ENCODE data around the gene SHC4. TPM values are rescaled to one million over a fixed set of nuclear protein-coding genes. Genes with fewer than 3 reads are reported as not detected.

Gene SHC4
- total and polyA plus RNA-seq, 2 of the 8 experiments (the other 6 are each of a cell fraction or from before 2014, with no cell fraction given) = 0.15 to 0.30 TPM

DNA sequence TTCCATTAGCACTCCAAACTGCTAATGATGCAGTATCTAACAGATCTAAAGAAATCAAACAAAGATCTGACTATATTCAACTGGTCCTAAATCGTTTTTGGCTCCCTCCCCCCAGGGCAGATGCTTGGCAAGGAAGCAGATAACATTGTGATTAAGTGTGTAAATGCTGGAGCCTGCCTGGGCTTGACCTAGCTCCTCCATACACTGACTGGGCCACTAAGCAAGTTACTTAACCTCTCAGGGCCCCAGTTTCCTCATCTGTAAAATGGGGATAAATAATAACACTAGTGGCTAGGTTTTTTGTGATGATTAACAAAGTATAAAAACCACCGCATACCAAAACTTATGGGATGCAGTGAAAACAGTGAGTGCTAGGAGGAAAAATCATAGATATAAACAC is 76.6 kb downstream of the SHC4 start:
- H4K91ac ChIP-seq (replicated peaks; ENCODE audit: insufficient read length, low read length) = no peak overlapping the region
- H3K9ac ChIP-seq (replicated peaks in 1 of 4; ENCODE audit: extremely low read depth in 1 of 4, low read depth in 3 of 4, low read length in 3 of 4) = no peak overlapping the region
- no peak overlapping the region for H2BK15ac ChIP-seq (ENCODE audit: low read length)
- H3K4me1 ChIP-seq (replicated peaks in 1 of 4; ENCODE audit: control insufficient read depth in 3 of 4, insufficient read depth in 4 of 4, low read length in 3 of 4) = no peaks in the 10 kb centered on the region
- H3K4me3 ChIP-seq (ENCODE audit: extremely low read depth in 1 of 4, insufficient read depth in 2 of 4, low read depth in 3 of 4, low read length in 4 of 4) = no peak overlapping the region
- no peaks in the 10 kb centered on the region for H3K27me3 ChIP-seq (replicated peaks in 1 of 4; ENCODE audit: control insufficient read depth in 3 of 4, extremely low read depth in 1 of 4, insufficient read depth in 3 of 4, low read length in 3 of 4)
- no peak overlapping the region for H2BK12ac ChIP-seq (ENCODE audit: low read depth, low read length)
- ChIA-PET POLR2A (ENCODE audit: partially characterized antibody) (no interaction called here), CTCF (ENCODE audit: partially characterized antibody) (interaction anchor here (0.6 to 1.6 kb wide), 3 partner anchors 21 to 614 kb away, joined by 3 to 4 read pairs (median 4); no protein-coding TSS in a partner anchor)
- no peak overlapping the region for H2BK20ac ChIP-seq (ENCODE audit: low read length)
- no peak overlapping the region for H2BK120ac ChIP-seq (replicated peaks; ENCODE audit: low read depth, low read length)
- H2BK5ac ChIP-seq (ENCODE audit: low read depth, low read length) = no peak overlapping the region
- H2AK5ac ChIP-seq (ENCODE audit: low read depth, low read length) = no peak overlapping the region
- no peaks in the 10 kb centered on the region for H3K9me3 ChIP-seq (ENCODE audit: insufficient read depth in 2 of 2, low read depth in 1 of 2, low read length in 1 of 2)
- no peak overlapping the region for H3K27ac ChIP-seq (ENCODE audit: low read depth, low read length)
- no peak overlapping the region for H2AFZ ChIP-seq (ENCODE audit: low read length)
- H4K5ac ChIP-seq (ENCODE audit: insufficient read length, low read depth, low read length) = no peak overlapping the region
- 84% methylated on average over 2 of the region's 2 CpGs; no CpG with 5 or more reads in 1 of the 2 experiments for WGBS, 2 experiments (ENCODE audit: extremely low coverage in 1 of 2, insufficient coverage in 1 of 2, insufficient read length in 1 of 2, insufficient replicate concordance in 2 of 2, low coverage in 1 of 2, low lambda C conversion rate in 2 of 2, missing lambda C conversion rate in 1 of 2)
- H3K23me2 ChIP-seq (ENCODE audit: low read depth, low read length) = no peaks in the 10 kb centered on the region
- H4K8ac ChIP-seq (ENCODE audit: extremely low read depth, insufficient read depth, low read length) = no peak overlapping the region
- no peak overlapping the region for H3K56ac ChIP-seq (replicated peaks; ENCODE audit: insufficient read length, low read depth, low read length)
- no peaks in the 10 kb centered on the region for H3K79me1 ChIP-seq (ENCODE audit: low read depth, low read length)
- H3K4ac ChIP-seq (replicated peaks; ENCODE audit: insufficient read length, low read depth, low read length) = no peak overlapping the region
- DNase-seq (ENCODE audit: low read depth in 1 of 2, low spot score in 2 of 2) = no peak
- no peaks in the 10 kb centered on the region for H3K79me2 ChIP-seq (ENCODE audit: control insufficient read depth in 1 of 2, insufficient read depth in 2 of 2, low read length in 2 of 2)
- no peak for TF ChIP-seq NRF1 (IDR thresholded peaks at IDR 0.05; ENCODE audit: low read depth, low read length)
- no peak for TF ChIP-seq SP2 (IDR thresholded peaks at IDR 0.05; ENCODE audit: low read length)
- TF ChIP-seq ASH2L (IDR thresholded peaks at IDR 0.05; ENCODE audit: low read length) = no peak
- no peak for TF ChIP-seq CHD1 (IDR thresholded peaks at IDR 0.05; ENCODE audit: low read depth, low read length)
- no peak for TF ChIP-seq TEAD4 (IDR thresholded peaks at IDR 0.05; ENCODE audit: low read depth, low read length)
- H3K18ac ChIP-seq (ENCODE audit: extremely low read depth, low read length) = no peak overlapping the region
- no peak overlapping the region for H3K14ac ChIP-seq (ENCODE audit: insufficient read length)
- H4K20me1 ChIP-seq (replicated peaks in 1 of 2; ENCODE audit: control insufficient read depth in 1 of 2, insufficient read depth in 2 of 2, low read length in 2 of 2) = no peaks in the 10 kb centered on the region
- FAIRE-seq = no peak
- H3K36me3 ChIP-seq (ENCODE audit: control insufficient read depth in 2 of 4, insufficient read depth in 4 of 4, low read length in 3 of 4) = no peaks in the 10 kb centered on the region
- no peak overlapping the region for H3K4me2 ChIP-seq (ENCODE audit: insufficient read depth in 1 of 2, low read depth in 2 of 2, low read length in 2 of 2)
- no peak overlapping the region for H3K23ac ChIP-seq (ENCODE audit: insufficient read length)
